ENCODE measurements around the gene LRRC2. TPM values are rescaled to one million over a fixed set of nuclear protein-coding genes. Genes with fewer than 3 reads are reported as not detected.
A peak's percentile ranks its signal among the peaks of the same experiment; 100 is the strongest.

LRRC2 gene
- total and polyA plus RNA-seq, 9 of the 15 experiments (the other 6 are each of a cell fraction or from before 2014, with no cell fraction given), result 0.01 to 0.04 (median 0.03) TPM; not detected in 5

DNA sequence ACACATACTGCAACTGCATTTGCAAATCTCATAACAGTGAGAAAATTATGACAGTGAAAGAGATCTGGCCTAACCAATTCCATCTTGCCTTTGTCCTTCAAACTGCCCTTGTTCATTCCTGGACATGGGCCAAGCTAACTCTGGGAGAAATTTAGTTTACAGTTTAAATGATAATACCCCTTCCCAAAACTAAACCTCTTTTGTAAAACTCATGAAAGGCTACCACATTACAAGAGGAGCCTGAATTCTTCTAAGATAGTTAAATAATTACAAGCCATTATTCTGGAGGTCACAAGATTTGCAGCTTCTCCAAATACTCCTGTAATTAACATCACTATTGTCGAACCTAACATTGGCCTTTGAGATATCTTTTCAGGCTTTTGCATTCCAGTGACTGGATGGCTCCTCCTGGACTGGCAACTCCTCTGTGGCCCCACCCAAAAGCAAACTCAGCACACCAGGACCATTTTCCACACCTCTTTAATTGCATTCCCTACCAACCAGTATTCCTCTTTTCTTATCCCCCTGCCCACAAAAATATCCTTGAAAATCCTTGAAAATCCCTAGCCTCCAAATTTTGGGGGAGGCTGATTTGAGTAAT, 37.4 kb upstream of the LRRC2 start:
- BruUV-seq (replicated peaks), result no TSS peak
- H3K36me3 ChIP-seq (ENCODE audit: control insufficient read depth, insufficient read depth, low read length), result no peaks in the 10 kb centered on the region
- no peak overlapping the region for H3K4me2 ChIP-seq (ENCODE audit: insufficient read depth, low read length)
- H3K79me2 ChIP-seq (ENCODE audit: control insufficient read depth, insufficient read depth, low read length), result no peaks in the 10 kb centered on the region
- in situ Hi-C loops (cut with MboI) (no loop called here), intact Hi-C loops (cut with micrococcal nuclease) (no loop called here)
- ATAC-seq (no peak), DNase-seq (ENCODE audit: extremely low read depth in 1 of 4, low spot score in 3 of 4) (no peak), FAIRE-seq (no peak)
- H3K9me3 ChIP-seq (replicated peaks; ENCODE audit: control insufficient read depth, insufficient read depth, low read depth, low read length), result no peaks in the 10 kb centered on the region
- no peaks in the 10 kb centered on the region for H4K20me1 ChIP-seq (replicated peaks; ENCODE audit: control insufficient read depth, insufficient read depth, low read length)
- no peak overlapping the region for H2AFZ ChIP-seq (ENCODE audit: low read depth, low read length)
- WGBS (ENCODE audit: insufficient coverage, low coverage, missing lambda C conversion rate), result 0% methylated on average over 1 of the region's 1 CpG
- no peak overlapping the region for H3K9ac ChIP-seq (ENCODE audit: insufficient read depth in 1 of 2, low read depth in 2 of 2, low read length in 2 of 2)
- TF ChIP-seq, protein P1, sequence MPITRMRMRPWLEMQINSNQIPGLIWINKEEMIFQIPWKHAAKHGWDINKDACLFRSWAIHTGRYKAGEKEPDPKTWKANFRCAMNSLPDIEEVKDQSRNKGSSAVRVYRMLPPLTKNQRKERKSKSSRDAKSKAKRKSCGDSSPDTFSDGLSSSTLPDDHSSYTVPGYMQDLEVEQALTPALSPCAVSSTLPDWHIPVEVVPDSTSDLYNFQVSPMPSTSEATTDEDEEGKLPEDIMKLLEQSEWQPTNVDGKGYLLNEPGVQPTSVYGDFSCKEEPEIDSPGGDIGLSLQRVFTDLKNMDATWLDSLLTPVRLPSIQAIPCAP (CRISPR knock-in tag; IDR thresholded peaks at IDR 0.05; ENCODE audit: borderline replicate concordance), result no peak
- TF ChIP-seq SIX5 (IDR thresholded peaks at IDR 0.05; ENCODE audit: borderline replicate concordance in 1 of 2, insufficient read depth in 1 of 2, low read depth in 1 of 2, low read length in 2 of 2), result no peak
- TF ChIP-seq, protein P2, sequence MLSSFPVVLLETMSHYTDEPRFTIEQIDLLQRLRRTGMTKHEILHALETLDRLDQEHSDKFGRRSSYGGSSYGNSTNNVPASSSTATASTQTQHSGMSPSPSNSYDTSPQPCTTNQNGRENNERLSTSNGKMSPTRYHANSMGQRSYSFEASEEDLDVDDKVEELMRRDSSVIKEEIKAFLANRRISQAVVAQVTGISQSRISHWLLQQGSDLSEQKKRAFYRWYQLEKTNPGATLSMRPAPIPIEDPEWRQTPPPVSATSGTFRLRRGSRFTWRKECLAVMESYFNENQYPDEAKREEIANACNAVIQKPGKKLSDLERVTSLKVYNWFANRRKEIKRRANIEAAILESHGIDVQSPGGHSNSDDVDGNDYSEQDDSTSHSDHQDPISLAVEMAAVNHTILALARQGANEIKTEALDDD (IDR thresholded peaks at IDR 0.05), result no peak
- TF ChIP-seq ZNF766 (CRISPR knock-in tag; conservative IDR thresholded peaks at IDR 0.05), result 0 out of 2 replicates have a peak, but pooled peaks have one; percentile 6
- no peak for TF ChIP-seq POLR2H (tag; IDR thresholded peaks at IDR 0.05; ENCODE audit: low read depth)
- no peak for TF ChIP-seq CBX8 (IDR thresholded peaks at IDR 0.05; ENCODE audit: borderline replicate concordance, extremely low read depth, low read depth, low read length, poor library complexity, severe bottlenecking)
- no peaks in the 10 kb centered on the region for H3K9me1 ChIP-seq (ENCODE audit: control insufficient read depth, insufficient read depth, low read length)
- ChIA-PET CTCF (ENCODE audit: low intra/inter-chr PET ratio) (no interaction called here), POLR2A (interaction anchor here (1.2 to 1.6 kb wide), 2 partner anchors 22 to 204 kb away, joined by 4 read pairs; no protein-coding TSS in a partner anchor)
- no peak overlapping the region for H3K4me3 ChIP-seq
- no peak overlapping the region for H3K27ac ChIP-seq (ENCODE audit: extremely low read depth, low read depth, low read length)
- H3K4me1 ChIP-seq (replicated peaks in 1 of 2; ENCODE audit: control insufficient read depth in 2 of 2, insufficient read depth in 2 of 2, low read length in 2 of 2), result no peaks in the 10 kb centered on the region
- peaks cover 28 to 33% of the 10 kb centered on the region in 2 experiments for H3K27me3 ChIP-seq (ENCODE audit: control insufficient read depth in 2 of 2, insufficient read depth in 2 of 2, low read length in 2 of 2)
